Lung (tissue), 12 donors: ENCODE data around the gene PNPLA2. TPM values are rescaled to one million over a fixed set of nuclear protein-coding genes. Genes with fewer than 3 reads are reported as not detected.

Experiments
- ATAC-seq: fragments of 200-7000 bp; cut with Tn5 transposase; one replicate; pipeline ENCODE4 v1.9.1; 2020; ENCODE audit warnings: moderate number of reproducible peaks; ENCODE audit not compliant: insufficient read depth, low FRiP score
- DNase-seq, 3 donors: peaks; one replicate each; pipeline ENCODE4 v3.0.0-alpha.2; 2013 to 2017
- H3K27ac ChIP-seq, 2 donors: one replicate each; pipeline ENCODE4 v1.5.1; 2013; ENCODE audit warnings: mild to moderate bottlenecking in 2 of 2, moderate library complexity in 2 of 2, control low read depth in 1 of 2, inconsistent platforms in 1 of 2, low read depth in 1 of 2, low read length in 1 of 2
- H3K27me3 ChIP-seq, 3 donors: one replicate each; pipeline ENCODE4 v1.5.1; 2013; ENCODE audit warnings: low read length in 2 of 3; ENCODE audit not compliant: control insufficient read depth in 3 of 3, insufficient read depth in 3 of 3
- H3K36me3 ChIP-seq, 4 donors: one replicate each; pipeline ENCODE4 v1.5.1; 2013; ENCODE audit warnings: low read length in 4 of 4, mild to moderate bottlenecking in 1 of 4, moderate library complexity in 1 of 4; ENCODE audit not compliant: control insufficient read depth in 4 of 4, insufficient read depth in 4 of 4
- H3K4me1 ChIP-seq, 5 donors: one replicate each; pipeline ENCODE4 v1.5.1; 2013; ENCODE audit warnings: low read length in 5 of 5, mild to moderate bottlenecking in 2 of 5, moderate library complexity in 1 of 5; ENCODE audit not compliant: control insufficient read depth in 5 of 5, insufficient read depth in 5 of 5
- H3K4me3 ChIP-seq: one replicate; pipeline ENCODE4 v1.5.1; 2013; ENCODE audit warnings: mild to moderate bottlenecking, control low read depth, moderate library complexity
- H3K9ac ChIP-seq, 2 donors: one replicate each; pipeline ENCODE4 v1.5.1; 2013; ENCODE audit warnings: low read length in 2 of 2, control low read depth in 1 of 2; ENCODE audit not compliant: insufficient read depth in 1 of 2
- H3K9me3 ChIP-seq, 4 donors: one replicate each; pipeline ENCODE4 v1.5.1; 2013; ENCODE audit warnings: low read length in 3 of 4, mild to moderate bottlenecking in 1 of 4, moderate library complexity in 1 of 4; ENCODE audit not compliant: control insufficient read depth in 4 of 4, insufficient read depth in 3 of 4
- CTCF ChIP-seq: IDR thresholded peaks from 2 replicates; pipeline ENCODE4 v1.5.1; 2012; ENCODE audit warnings: mild to moderate bottlenecking; ENCODE audit errors: control extremely low read depth, extremely low read depth
- WGBS, 2 donors: extraction: QIAGEN DNeasy Blood & Tissue Kit; methylation state at CpG; one replicate each; pipeline ENCODE4 v1.1.7; 2013; 5-methylcytosine and 5-hydroxymethylcytosine counted together
- polyA plus RNA-seq, 2 donors: library from polyadenylated mRNA; stranded (reverse); fragments of 200-250 nt; gene quantifications; one replicate each; pipeline ENCODE4 v1.2.1, GENCODE V29; 2013
- total RNA-seq, 2 donors: library from RNA; depleted of rRNA in 1 of 2; stranded (reverse); fragments of >200 nt in 1 of 2; gene quantifications; one replicate each; pipeline ENCODE4 v1.2.1, GENCODE V29; 2014 to 2021
- donor health status: control.
- donor health status: control.
- donor health status: Bipolar disorder and iron deficiency.
- donor health status: healthy.
- donor health status: DM: yes; HTN: yes; CAD: no.

The PNPLA2 gene
- total and polyA plus RNA-seq, 4 donors: 65.1 to 160 (median 84.2) TPM

GRCh38 chr11:861105-861479 lies 42.4 kb downstream of the PNPLA2 start:
- H3K27me3 ChIP-seq: no peaks in the 10 kb centered on the region
- H3K4me1 ChIP-seq: peaks cover 0 to 37% (median 12%) of the 10 kb centered on the region in 5 donors
- WGBS, 2 donors: 91 to 93% methylated on average over 14 of the region's 14 CpGs
- no peaks in the 10 kb centered on the region for H3K9me3 ChIP-seq
- DNase-seq: no peak
- H3K4me3 ChIP-seq: no peak overlapping the region
- H3K36me3 ChIP-seq: peaks cover 0 to 42% (median 0%) of the 10 kb centered on the region in 4 donors
- ATAC-seq: no peak
- H3K9ac ChIP-seq: no peak overlapping the region
- no peak for TF ChIP-seq CTCF
- H3K27ac ChIP-seq: no peak overlapping the region

GRCh38 chr11:862081-862661 lies 43.5 kb downstream of the PNPLA2 start:
- 70 to 76% methylated on average over 20 of the region's 20 CpGs for WGBS, 2 donors

GRCh38 chr11:862696-863022 lies 43.9 kb downstream of the PNPLA2 start:
- peaks cover 0 to 52% (median 1%) of the 10 kb centered on the region in 4 donors for H3K36me3 ChIP-seq
- ATAC-seq (no peak), DNase-seq (no peak)
- H3K9ac ChIP-seq: no peak overlapping the region
- TF ChIP-seq CTCF: no peak
- H3K27me3 ChIP-seq: no peaks in the 10 kb centered on the region
- H3K4me1 ChIP-seq: peaks cover 0 to 37% (median 12%) of the 10 kb centered on the region in 5 donors
- H3K27ac ChIP-seq: no peak overlapping the region
- 87 to 92% methylated on average over 11 to 12 of the region's 12 CpGs for WGBS, 2 donors
- H3K4me3 ChIP-seq: no peak overlapping the region
- H3K9me3 ChIP-seq: no peaks in the 10 kb centered on the region

More at GRCh38 chr11:862081-862661, 43.5 kb downstream of the PNPLA2 start:
- ATAC-seq (no peak), DNase-seq (peak in 2 of 3 donors; percentile 50 to 51)
- peaks cover 0 to 37% (median 12%) of the 10 kb centered on the region in 5 donors for H3K4me1 ChIP-seq
- H3K27ac ChIP-seq: no peak overlapping the region
- H3K36me3 ChIP-seq: peaks cover 0 to 52% (median 1%) of the 10 kb centered on the region in 4 donors
- TF ChIP-seq CTCF: no peak
- H3K27me3 ChIP-seq: no peaks in the 10 kb centered on the region
- H3K9ac ChIP-seq: no peak overlapping the region
- H3K9me3 ChIP-seq: no peaks in the 10 kb centered on the region
- H3K4me3 ChIP-seq: no peak overlapping the region
